NK-92 (cell line): ENCODE results near the gene DCDC1.

Source experiments
- DNase-seq: peaks from one replicate; lab custom pipeline; 2025; ENCODE audit not compliant: unreplicated experiment; lab: John Stamatoyannopoulos, UW

Gene DCDC1

GRCh38 chr11:31110830-31111229 lies 258.7 kb downstream of the DCDC1 start:
- DNase-seq, result no peak

GRCh38 chr11:31109446-31109845 lies 260.1 kb downstream of the DCDC1 start:
- DNase-seq, result no peak

GRCh38 chr11:31107649-31108048 lies 261.9 kb downstream of the DCDC1 start:
- DNase-seq, result no peak

- no peak for DNase-seq
Observed at GRCh38 chr11:31106968-31107576, 262.5 kb downstream of the DCDC1 start.

- DNase-seq, result no peak
Observed at GRCh38 chr11:31106326-31106725, 263.2 kb downstream of the DCDC1 start.

GRCh38 chr11:31102875-31103274 lies 266.7 kb downstream of the DCDC1 start:
- no peak for DNase-seq

- DNase-seq, result no peak
Observed at GRCh38 chr11:31102316-31102715, 267.2 kb downstream of the DCDC1 start.

GRCh38 chr11:31096191-31096805 lies 273.2 kb downstream of the DCDC1 start:
- DNase-seq, result no peak

GRCh38 chr11:31092638-31093037 lies 276.9 kb downstream of the DCDC1 start:
- no peak for DNase-seq

- no peak for DNase-seq
Observed at GRCh38 chr11:31089117-31089516, 280.4 kb downstream of the DCDC1 start.

GRCh38 chr11:31069447-31070205 lies 299.9 kb downstream of the DCDC1 start:
- DNase-seq, result no peak

- DNase-seq, result no peak
Observed at GRCh38 chr11:31060880-31061279, 308.7 kb downstream of the DCDC1 start.

GRCh38 chr11:31059529-31059928 lies 310.0 kb downstream of the DCDC1 start:
- no peak for DNase-seq

- no peak for DNase-seq
Observed at GRCh38 chr11:31050061-31050765, 319.3 kb downstream of the DCDC1 start.

- no peak for DNase-seq
Observed at GRCh38 chr11:31045335-31045734, 324.2 kb downstream of the DCDC1 start.

GRCh38 chr11:31030138-31030792 lies 339.3 kb downstream of the DCDC1 start:
- no peak for DNase-seq

GRCh38 chr11:31026315-31026714 lies 343.2 kb downstream of the DCDC1 start:
- DNase-seq, result no peak

- no peak for DNase-seq
Observed at GRCh38 chr11:31022080-31022479, 347.5 kb downstream of the DCDC1 start.

- no peak for DNase-seq
Observed at GRCh38 chr11:31019786-31020185, 349.8 kb downstream of the DCDC1 start.

- no peak for DNase-seq
Observed at GRCh38 chr11:31005202-31005601, 364.3 kb downstream of the DCDC1 start.

- no peak for DNase-seq
Observed at GRCh38 chr11:31001427-31001826, 368.1 kb downstream of the DCDC1 start.
